ENCODE results near the gene ATP6V0B. TPM values are rescaled to one million over a fixed set of nuclear protein-coding genes. Genes with fewer than 3 reads are reported as not detected.

Gene ATP6V0B
- total and polyA plus RNA-seq, 9 of the 15 experiments (the other 6 are each of a cell fraction or from before 2014, with no cell fraction given): 137 to 328 (median 220) TPM

DNA sequence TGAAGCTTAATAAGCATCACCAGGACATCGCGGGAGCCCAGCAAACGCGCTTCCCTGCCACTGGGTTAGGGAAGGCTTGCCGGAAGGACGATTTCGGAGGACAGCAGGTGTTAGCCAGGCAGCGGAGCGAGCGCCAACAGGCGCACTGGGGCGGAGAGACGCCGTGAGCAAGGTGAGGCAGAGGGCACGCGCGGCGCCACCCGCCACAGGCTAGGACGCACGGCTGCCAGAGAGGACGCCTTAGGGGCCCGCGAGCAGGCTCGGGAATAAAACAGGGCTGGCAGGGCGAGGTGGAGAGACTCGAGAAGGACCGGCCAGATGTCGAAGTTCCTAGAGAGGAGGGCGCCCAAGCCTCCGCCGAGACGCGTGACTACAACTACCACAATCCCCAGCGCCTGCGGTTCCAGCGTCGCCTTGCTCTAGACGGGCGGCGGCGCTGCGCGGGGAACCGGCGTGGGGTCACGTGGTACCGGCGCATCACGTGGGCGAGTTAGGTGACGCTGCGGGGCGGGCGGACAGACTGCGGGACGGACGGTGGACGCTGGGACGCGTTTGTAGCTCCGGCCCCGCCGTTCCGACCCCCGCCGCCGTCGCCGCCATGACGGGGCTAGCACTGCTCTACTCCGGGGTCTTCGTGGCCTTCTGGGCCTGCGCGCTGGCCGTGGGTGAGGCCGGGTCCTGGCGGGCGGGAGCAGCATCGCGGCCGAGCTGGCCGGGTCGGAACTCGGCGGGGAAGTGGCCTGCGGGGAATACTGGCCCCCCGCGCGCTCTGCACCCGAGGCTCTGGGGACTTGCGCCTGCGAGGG, at the start of gene ATP6V0B (continued):
- TF ChIP-seq GMEB1 (CRISPR knock-in tag; IDR thresholded peaks at IDR 0.05) (peak; percentile 99), SRSF9 (IDR thresholded peaks at IDR 0.05; ENCODE audit: borderline replicate concordance, low read depth, low read length) (no peak), RBFOX2 (IDR thresholded peaks at IDR 0.05; ENCODE audit: low read depth, low read length) (peak; percentile 96), KAT8 (IDR thresholded peaks at IDR 0.05; ENCODE audit: low read depth) (no peak), ZNF282 (CRISPR knock-in tag; IDR thresholded peaks at IDR 0.05) (no peak; the same call in 1 of the 2 replicates), ZNF766 (CRISPR knock-in tag; conservative IDR thresholded peaks at IDR 0.05) (peak; percentile 73; the same call in 1 of the 2 replicates), ARID4B (CRISPR knock-in tag; IDR thresholded peaks at IDR 0.05) (peak; percentile 85; the same call in 1 of the 2 replicates), ZNF184 (CRISPR knock-in tag; IDR thresholded peaks at IDR 0.05) (no peak), RNF2 (IDR thresholded peaks at IDR 0.05) (0 out of 2 replicates have a peak, but pooled peaks have one; percentile 67), HDAC2 (IDR thresholded peaks at IDR 0.05) (peak; percentile 29; the same call in 1 of the 2 replicates), MLLT1 (IDR thresholded peaks at IDR 0.05) (peak; percentile 3 to 82; a peak in 2 of 4 replicates), FOXJ2 (tag; IDR thresholded peaks at IDR 0.05) (peak; percentile 43; the same call in 1 of the 2 replicates), MBD1 (CRISPR knock-in tag; IDR thresholded peaks at IDR 0.05) (no peak), ZNF263 (CRISPR knock-in tag; IDR thresholded peaks at IDR 0.05; ENCODE audit: borderline replicate concordance) (peak; percentile 32; the same call in 1 of the 2 replicates)
- TF ChIP-seq, protein P1, sequence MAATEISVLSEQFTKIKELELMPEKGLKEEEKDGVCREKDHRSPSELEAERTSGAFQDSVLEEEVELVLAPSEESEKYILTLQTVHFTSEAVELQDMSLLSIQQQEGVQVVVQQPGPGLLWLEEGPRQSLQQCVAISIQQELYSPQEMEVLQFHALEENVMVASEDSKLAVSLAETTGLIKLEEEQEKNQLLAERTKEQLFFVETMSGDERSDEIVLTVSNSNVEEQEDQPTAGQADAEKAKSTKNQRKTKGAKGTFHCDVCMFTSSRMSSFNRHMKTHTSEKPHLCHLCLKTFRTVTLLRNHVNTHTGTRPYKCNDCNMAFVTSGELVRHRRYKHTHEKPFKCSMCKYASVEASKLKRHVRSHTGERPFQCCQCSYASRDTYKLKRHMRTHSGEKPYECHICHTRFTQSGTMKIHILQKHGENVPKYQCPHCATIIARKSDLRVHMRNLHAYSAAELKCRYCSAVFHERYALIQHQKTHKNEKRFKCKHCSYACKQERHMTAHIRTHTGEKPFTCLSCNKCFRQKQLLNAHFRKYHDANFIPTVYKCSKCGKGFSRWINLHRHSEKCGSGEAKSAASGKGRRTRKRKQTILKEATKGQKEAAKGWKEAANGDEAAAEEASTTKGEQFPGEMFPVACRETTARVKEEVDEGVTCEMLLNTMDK (IDR thresholded peaks at IDR 0.05; ENCODE audit: borderline replicate concordance, insufficient read depth, low read depth, low read length, poor library complexity, severe bottlenecking): peak; percentile 61

Measured in K562 (cell line).